ENCODE results near the gene KCTD13. TPM values are rescaled to one million over a fixed set of nuclear protein-coding genes. Genes with fewer than 3 reads are reported as not detected.

Gene KCTD13
- 100 to 1,000 TPM in 1 of 4 donors, 10 to 100 TPM in 3; 40.3 to 110 (median 57.4) TPM for total RNA-seq

GRCh38 chr16:29925781-29926710 is at the start of gene KCTD13:
TSS of gene KCTD13 (minus strand) at chr16:29926226. CDS start at chr16:29926033, 193 bp downstream.
- WGBS, 2 donors (ENCODE audit: low coverage in 1 of 2), result 0 to 2% methylated on average over 1 to 68 of the region's 89 CpGs
- Histone ChIP-seq H3K36me3 (peaks cover 0 to 19% (median 3%) of the 10 kb centered on the region in 4 donors), H3K27ac (peak within 1 kb of the TSS; percentile 87 to 96 (median 92)), H3K4me1 (peaks cover 14 to 23% (median 21%) of the 10 kb centered on the region in 4 donors), H3K4me3 (peak within 1 kb of the TSS; percentile 92 to 100 (median 93)), H3K27me3 (no peaks in the 10 kb centered on the region), H3K9me3 (no peaks in the 10 kb centered on the region)
- intact Hi-C loops (cut with DNase I; ENCODE audit: low total_unique reads), result no loop called here
- TF ChIP-seq, protein P1, sequence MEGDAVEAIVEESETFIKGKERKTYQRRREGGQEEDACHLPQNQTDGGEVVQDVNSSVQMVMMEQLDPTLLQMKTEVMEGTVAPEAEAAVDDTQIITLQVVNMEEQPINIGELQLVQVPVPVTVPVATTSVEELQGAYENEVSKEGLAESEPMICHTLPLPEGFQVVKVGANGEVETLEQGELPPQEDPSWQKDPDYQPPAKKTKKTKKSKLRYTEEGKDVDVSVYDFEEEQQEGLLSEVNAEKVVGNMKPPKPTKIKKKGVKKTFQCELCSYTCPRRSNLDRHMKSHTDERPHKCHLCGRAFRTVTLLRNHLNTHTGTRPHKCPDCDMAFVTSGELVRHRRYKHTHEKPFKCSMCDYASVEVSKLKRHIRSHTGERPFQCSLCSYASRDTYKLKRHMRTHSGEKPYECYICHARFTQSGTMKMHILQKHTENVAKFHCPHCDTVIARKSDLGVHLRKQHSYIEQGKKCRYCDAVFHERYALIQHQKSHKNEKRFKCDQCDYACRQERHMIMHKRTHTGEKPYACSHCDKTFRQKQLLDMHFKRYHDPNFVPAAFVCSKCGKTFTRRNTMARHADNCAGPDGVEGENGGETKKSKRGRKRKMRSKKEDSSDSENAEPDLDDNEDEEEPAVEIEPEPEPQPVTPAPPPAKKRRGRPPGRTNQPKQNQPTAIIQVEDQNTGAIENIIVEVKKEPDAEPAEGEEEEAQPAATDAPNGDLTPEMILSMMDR (IDR thresholded peaks at IDR 0.05), result no peak
- TF ChIP-seq EP300 (IDR thresholded peaks at IDR 0.05; ENCODE audit: low read depth) (no peak), POLR2AphosphoS5 (IDR thresholded peaks at IDR 0.05) (peak; percentile 92 to 97 (median 94)), POLR2A (IDR thresholded peaks at IDR 0.05) (peak; percentile 86)
- peak; percentile 89 for DNase-seq
- in situ Hi-C loops (cut with MboI; ENCODE audit: low pct_ligation_motif_present in 1 of 4, low pct_unique_long_range_greater_than_20kb in 1 of 4, low sequenced_read_pairs in 3 of 4), result no loop called here

DNA sequence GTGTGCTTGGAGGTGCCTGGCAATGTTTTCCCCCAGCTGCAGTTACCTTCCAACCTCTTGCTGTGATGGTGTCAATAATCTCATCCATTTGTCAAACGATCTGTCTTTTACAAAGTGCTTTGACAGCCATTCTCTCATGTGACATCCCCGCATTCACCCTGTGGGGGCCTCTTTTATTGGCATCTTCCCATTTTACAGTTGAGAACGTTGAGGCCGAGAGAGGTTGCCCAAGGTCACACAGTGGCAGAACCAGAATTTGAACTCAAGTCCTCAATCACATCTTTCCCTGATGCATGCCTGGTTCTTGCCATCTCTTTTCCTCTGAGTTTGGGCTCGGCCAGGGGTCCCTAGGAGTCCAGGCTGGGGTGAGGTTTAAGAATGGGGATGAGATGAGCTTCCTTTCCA is 49.1 kb upstream of the KCTD13 start:
- Histone ChIP-seq H3K4me3 (peak overlapping the region; percentile 66 to 99 (median 86)), H3K9me3 (no peaks in the 10 kb centered on the region), H3K36me3 (peaks cover 0 to 19% (median 3%) of the 10 kb centered on the region in 4 donors), H3K4me1 (peaks cover 21 to 32% (median 25%) of the 10 kb centered on the region in 4 donors), H3K27ac (peak overlapping the region; percentile 23 to 95 (median 94)), H3K27me3 (no peaks in the 10 kb centered on the region)
- TF ChIP-seq EP300 (IDR thresholded peaks at IDR 0.05; ENCODE audit: low read depth) (no peak), POLR2AphosphoS5 (IDR thresholded peaks at IDR 0.05) (no peak), POLR2A (IDR thresholded peaks at IDR 0.05) (no peak)
- TF ChIP-seq, protein P1 (IDR thresholded peaks at IDR 0.05), result no peak
- intact Hi-C loops (cut with DNase I; ENCODE audit: low total_unique reads) (no loop called here), in situ Hi-C loops (cut with MboI; ENCODE audit: low pct_ligation_motif_present in 1 of 4, low pct_unique_long_range_greater_than_20kb in 1 of 4, low sequenced_read_pairs in 3 of 4) (no loop called here)
- DNase-seq, result no peak
- WGBS, 2 donors (ENCODE audit: low coverage in 1 of 2), result 63% methylated on average over 5 of the region's 5 CpGs; no CpG with 5 or more reads in 1 of the 2 donors

- TF ChIP-seq EP300 (IDR thresholded peaks at IDR 0.05; ENCODE audit: low read depth) (no peak), POLR2AphosphoS5 (IDR thresholded peaks at IDR 0.05) (peak in 1 of 3 donors; percentile 16)
- Histone ChIP-seq H3K9me3 (no peaks in the 10 kb centered on the region), H3K27me3 (no peaks in the 10 kb centered on the region), H3K4me3 (peak overlapping the region; percentile 66 to 99 (median 86)), H3K4me1 (peaks cover 21 to 32% (median 25%) of the 10 kb centered on the region in 4 donors), H3K36me3 (peaks cover 0 to 15% (median 3%) of the 10 kb centered on the region in 4 donors), H3K27ac (peak overlapping the region; percentile 92 to 95 (median 94))
- DNase-seq, result peak; percentile 35
- in situ Hi-C loops (cut with MboI; ENCODE audit: low pct_ligation_motif_present in 1 of 4, low pct_unique_long_range_greater_than_20kb in 1 of 4, low sequenced_read_pairs in 3 of 4) (no loop called here), intact Hi-C loops (cut with DNase I; ENCODE audit: low total_unique reads) (no loop called here)
- WGBS, 2 donors (ENCODE audit: low coverage in 1 of 2), result 2 to 20% methylated on average over 1 to 31 of the region's 31 CpGs
These were observed 48.5 kb upstream of the KCTD13 start for GRCh38 chr16:29974291-29975133.

GRCh38 chr16:29973384-29974246 is 47.6 kb upstream of the KCTD13 start, which contains the start of gene TAOK2:
TSS of gene TAOK2 (plus strand) at chr16:29973868. CDS start at chr16:29977773, 3,905 bp downstream.
- no peaks in the 10 kb centered on the region for H3K9me3 ChIP-seq
- H3K4me1 ChIP-seq, result peaks cover 21 to 32% (median 25%) of the 10 kb centered on the region in 4 donors
- H3K27ac ChIP-seq, result peak within 1 kb of the TSS; percentile 92 to 95 (median 94)
- H3K27me3 ChIP-seq, result no peaks in the 10 kb centered on the region
- DNase-seq, result peak; percentile 98
- H3K4me3 ChIP-seq, result peak within 1 kb of the TSS; percentile 66 to 99 (median 86)
- in situ Hi-C loops (cut with MboI; ENCODE audit: low pct_ligation_motif_present in 1 of 4, low pct_unique_long_range_greater_than_20kb in 1 of 4, low sequenced_read_pairs in 3 of 4), result no loop called here
- WGBS, 2 donors (ENCODE audit: low coverage in 1 of 2), result 0 to 5% methylated on average over 3 to 65 of the region's 75 CpGs
- peaks cover 0 to 11% (median 3%) of the 10 kb centered on the region in 4 donors for H3K36me3 ChIP-seq
- TF ChIP-seq, protein P1 (IDR thresholded peaks at IDR 0.05), result no peak
- TF ChIP-seq EP300 (IDR thresholded peaks at IDR 0.05; ENCODE audit: low read depth) (no peak), POLR2A (IDR thresholded peaks at IDR 0.05) (peak; percentile 85), POLR2AphosphoS5 (IDR thresholded peaks at IDR 0.05) (peak; percentile 82 to 92 (median 92))
- intact Hi-C loops (cut with DNase I; ENCODE audit: low total_unique reads), result no loop called here
